ENCODE results near the gene AKAP12.
A peak's percentile ranks its signal among the peaks of the same experiment; 100 is the strongest.
"Not testable (repeated sequence)": the region's sequence is repeated elsewhere in the genome, so short reads cannot be mapped to it uniquely, and the experiment has no call there.

AKAP12 gene

GRCh38 chr6:151353795-151354194 lies 114.0 kb downstream of the AKAP12 start:
- Histone ChIP-seq H3K27me3 (ENCODE audit: insufficient read depth, low read length) (no peaks in the 10 kb centered on the region), H3K9ac (ENCODE audit: low read depth, low read length) (no peak overlapping the region), H3K36me3 (ENCODE audit: insufficient read depth, low read depth, low read length) (peaks cover 36% of the 10 kb centered on the region; the same call in 1 of the 2 replicates), H3K4me3 (ENCODE audit: low read length) (no peak overlapping the region), H3K27ac (ENCODE audit: low read length) (no peak overlapping the region), H3K9me3 (ENCODE audit: insufficient read depth, low read depth, low read length) (no peaks in the 10 kb centered on the region), H3K4me1 (ENCODE audit: insufficient read depth, low read length) (no peaks in the 10 kb centered on the region)

GRCh38 chr6:151356983-151357382 lies 117.2 kb downstream of the AKAP12 start:
- H3K36me3 ChIP-seq (ENCODE audit: insufficient read depth, low read depth, low read length) = peaks cover 39% of the 10 kb centered on the region; the same call in 1 of the 2 replicates
- H3K4me3 ChIP-seq (ENCODE audit: low read length); H3K27ac ChIP-seq (ENCODE audit: low read length); H3K27me3 ChIP-seq (ENCODE audit: insufficient read depth, low read length); H3K9me3 ChIP-seq (ENCODE audit: insufficient read depth, low read depth, low read length); H3K4me1 ChIP-seq (ENCODE audit: insufficient read depth, low read length); H3K9ac ChIP-seq (ENCODE audit: low read depth, low read length): not testable (repeated sequence)

- Histone ChIP-seq H3K27ac (ENCODE audit: low read length) (no peak overlapping the region), H3K27me3 (ENCODE audit: insufficient read depth, low read length) (no peaks in the 10 kb centered on the region), H3K4me1 (ENCODE audit: insufficient read depth, low read length) (no peaks in the 10 kb centered on the region), H3K36me3 (ENCODE audit: insufficient read depth, low read depth, low read length) (peaks cover 35% of the 10 kb centered on the region; the same call in 1 of the 2 replicates), H3K4me3 (ENCODE audit: low read length) (no peak overlapping the region), H3K9ac (ENCODE audit: low read depth, low read length) (no peak overlapping the region), H3K9me3 (ENCODE audit: insufficient read depth, low read depth, low read length) (no peaks in the 10 kb centered on the region)
Observed at GRCh38 chr6:151357758-151358436, 118.1 kb downstream of the AKAP12 start.

- Histone ChIP-seq H3K36me3 (ENCODE audit: insufficient read depth, low read depth, low read length) (peaks cover 35% of the 10 kb centered on the region; the same call in 1 of the 2 replicates), H3K27me3 (ENCODE audit: insufficient read depth, low read length) (no peaks in the 10 kb centered on the region), H3K9me3 (ENCODE audit: insufficient read depth, low read depth, low read length) (no peaks in the 10 kb centered on the region), H3K4me1 (ENCODE audit: insufficient read depth, low read length) (no peaks in the 10 kb centered on the region), H3K27ac (ENCODE audit: low read length) (no peak overlapping the region), H3K9ac (ENCODE audit: low read depth, low read length) (no peak overlapping the region), H3K4me3 (ENCODE audit: low read length) (no peak overlapping the region)
Observed at GRCh38 chr6:151358475-151358874, 118.7 kb downstream of the AKAP12 start.

- no peaks in the 10 kb centered on the region for H3K4me1 ChIP-seq (ENCODE audit: insufficient read depth, low read length)
- no peak overlapping the region for H3K4me3 ChIP-seq (ENCODE audit: low read length)
- H3K9me3 ChIP-seq (ENCODE audit: insufficient read depth, low read depth, low read length) = no peaks in the 10 kb centered on the region
- H3K27me3 ChIP-seq (ENCODE audit: insufficient read depth, low read length) = no peaks in the 10 kb centered on the region
- no peak overlapping the region for H3K27ac ChIP-seq (ENCODE audit: low read length)
- H3K36me3 ChIP-seq (ENCODE audit: insufficient read depth, low read depth, low read length) = peaks cover 35% of the 10 kb centered on the region; the same call in 1 of the 2 replicates
- H3K9ac ChIP-seq (ENCODE audit: low read depth, low read length) = no peak overlapping the region
Observed at GRCh38 chr6:151359486-151359885, 119.7 kb downstream of the AKAP12 start.

- Histone ChIP-seq H3K36me3 (ENCODE audit: insufficient read depth, low read depth, low read length) (peaks cover 43% of the 10 kb centered on the region), H3K4me3 (ENCODE audit: low read length) (no peak overlapping the region), H3K27ac (ENCODE audit: low read length) (no peak overlapping the region)
Observed at GRCh38 chr6:151365233-151365632, 125.5 kb downstream of the AKAP12 start.

GRCh38 chr6:151370509-151371078 lies 130.8 kb downstream of the AKAP12 start:
- Histone ChIP-seq H3K4me3 (ENCODE audit: low read length) (no peak overlapping the region), H3K27ac (ENCODE audit: low read length) (no peak overlapping the region), H3K27me3 (ENCODE audit: insufficient read depth, low read length) (no peaks in the 10 kb centered on the region), H3K9me3 (ENCODE audit: insufficient read depth, low read depth, low read length) (no peaks in the 10 kb centered on the region), H3K4me1 (ENCODE audit: insufficient read depth, low read length) (peaks cover 10% of the 10 kb centered on the region), H3K9ac (ENCODE audit: low read depth, low read length) (no peak overlapping the region), H3K36me3 (ENCODE audit: insufficient read depth, low read depth, low read length) (peaks cover 40% of the 10 kb centered on the region)

More at GRCh38 chr6:151365233-151365632, 125.5 kb downstream of the AKAP12 start:
- H3K27me3 ChIP-seq (ENCODE audit: insufficient read depth, low read length) = no peaks in the 10 kb centered on the region
- no peaks in the 10 kb centered on the region for H3K4me1 ChIP-seq (ENCODE audit: insufficient read depth, low read length)
- no peaks in the 10 kb centered on the region for H3K9me3 ChIP-seq (ENCODE audit: insufficient read depth, low read depth, low read length)
- no peak overlapping the region for H3K9ac ChIP-seq (ENCODE audit: low read depth, low read length)

GRCh38 chr6:151372164-151372563 lies 132.4 kb downstream of the AKAP12 start:
- Histone ChIP-seq H3K9me3 (ENCODE audit: insufficient read depth, low read depth, low read length) (no peaks in the 10 kb centered on the region), H3K4me1 (ENCODE audit: insufficient read depth, low read length) (peaks cover 10% of the 10 kb centered on the region), H3K36me3 (ENCODE audit: insufficient read depth, low read depth, low read length) (peaks cover 27% of the 10 kb centered on the region), H3K27ac (ENCODE audit: low read length) (no peak overlapping the region), H3K27me3 (ENCODE audit: insufficient read depth, low read length) (no peaks in the 10 kb centered on the region), H3K9ac (ENCODE audit: low read depth, low read length) (no peak overlapping the region), H3K4me3 (ENCODE audit: low read length) (no peak overlapping the region)

- Histone ChIP-seq H3K9ac (ENCODE audit: low read depth, low read length) (peak overlapping the region; percentile 13; the same call in 1 of the 2 replicates), H3K27ac (ENCODE audit: low read length) (no peak overlapping the region), H3K36me3 (ENCODE audit: insufficient read depth, low read depth, low read length) (peaks cover 27% of the 10 kb centered on the region), H3K9me3 (ENCODE audit: insufficient read depth, low read depth, low read length) (no peaks in the 10 kb centered on the region), H3K27me3 (ENCODE audit: insufficient read depth, low read length) (no peaks in the 10 kb centered on the region), H3K4me1 (ENCODE audit: insufficient read depth, low read length) (peaks cover 10% of the 10 kb centered on the region), H3K4me3 (ENCODE audit: low read length) (peak overlapping the region; percentile 6; the same call in 1 of the 2 replicates)
Observed at GRCh38 chr6:151374036-151374683, 134.4 kb downstream of the AKAP12 start.

GRCh38 chr6:151375833-151376232 lies 136.1 kb downstream of the AKAP12 start:
- Histone ChIP-seq H3K4me1 (ENCODE audit: insufficient read depth, low read length) (peaks cover 14% of the 10 kb centered on the region), H3K27me3 (ENCODE audit: insufficient read depth, low read length) (no peaks in the 10 kb centered on the region), H3K36me3 (ENCODE audit: insufficient read depth, low read depth, low read length) (peaks cover 19% of the 10 kb centered on the region), H3K4me3 (ENCODE audit: low read length) (no peak overlapping the region), H3K9ac (ENCODE audit: low read depth, low read length) (no peak overlapping the region), H3K9me3 (ENCODE audit: insufficient read depth, low read depth, low read length) (no peaks in the 10 kb centered on the region), H3K27ac (ENCODE audit: low read length) (no peak overlapping the region)

- no peaks in the 10 kb centered on the region for H3K27me3 ChIP-seq (ENCODE audit: insufficient read depth, low read length)
- peaks cover 13% of the 10 kb centered on the region for H3K36me3 ChIP-seq (ENCODE audit: insufficient read depth, low read depth, low read length)
- no peak overlapping the region for H3K9ac ChIP-seq (ENCODE audit: low read depth, low read length)
- H3K4me3 ChIP-seq (ENCODE audit: low read length) = no peak overlapping the region
- no peaks in the 10 kb centered on the region for H3K9me3 ChIP-seq (ENCODE audit: insufficient read depth, low read depth, low read length)
- no peak overlapping the region for H3K27ac ChIP-seq (ENCODE audit: low read length)
- peaks cover 14% of the 10 kb centered on the region for H3K4me1 ChIP-seq (ENCODE audit: insufficient read depth, low read length)
Observed at GRCh38 chr6:151376440-151376839, 136.7 kb downstream of the AKAP12 start.

- Histone ChIP-seq H3K36me3 (ENCODE audit: insufficient read depth, low read depth, low read length) (peaks cover 6% of the 10 kb centered on the region; the same call in 1 of the 2 replicates), H3K27me3 (ENCODE audit: insufficient read depth, low read length) (no peaks in the 10 kb centered on the region), H3K9ac (ENCODE audit: low read depth, low read length) (no peak overlapping the region), H3K9me3 (ENCODE audit: insufficient read depth, low read depth, low read length) (no peaks in the 10 kb centered on the region), H3K27ac (ENCODE audit: low read length) (no peak overlapping the region), H3K4me3 (ENCODE audit: low read length) (no peak overlapping the region), H3K4me1 (ENCODE audit: insufficient read depth, low read length) (peaks cover 14% of the 10 kb centered on the region)
Observed at GRCh38 chr6:151377095-151377494, 137.3 kb downstream of the AKAP12 start.
